Panc1 (cell line): Measurements from ENCODE around the gene WDR6. TPM values are rescaled to one million over a fixed set of nuclear protein-coding genes. Genes with fewer than 3 reads are reported as not detected.

ENCODE experiments used
- ATAC-seq: fragments of 200-7000 bp; cut with Tn5 transposase; 2 replicates; pipeline ENCODE4 v1.9.1; 2020; ENCODE audit warnings: mild to moderate bottlenecking, moderate library complexity
- BruUV-seq: library from RNA; stranded (reverse); fragments of 400-500 nt; replicated peaks from 2 replicates; lab custom pipeline; 2021; lab: Mats Ljungman, UMichigan
- CTCF ChIA-PET: fragments of 300-600 bp; sonication (Branson Sonifier 250); formaldehyde crosslinking; loops from one replicate; lab custom pipeline; 2022; ENCODE audit warnings: antibody characterized with exemption; lab: Charles Lee
- POLR2A ChIA-PET: fragments of 300-600 bp; sonication (Branson Sonifier 250); formaldehyde crosslinking; loops from one replicate; lab custom pipeline; 2022; ENCODE audit warnings: antibody characterized with exemption; lab: Charles Lee
- DNase-seq: peaks from one replicate; pipeline ENCODE4 v3.0.0-alpha.2; 2010; ENCODE audit warnings: low read depth, low spot score
- H3K27ac ChIP-seq: 2 replicates; pipeline ENCODE4 v1.5.1; 2011; ENCODE audit warnings: mild to moderate bottlenecking, low read length, inconsistent platforms
- H3K27me3 ChIP-seq: fragments of 200-500 bp; sonication (Bioruptor generic); 2 replicates; pipeline ENCODE4 v1.6.0; 2014; ENCODE audit warnings: low read length, inconsistent platforms; ENCODE audit not compliant: control insufficient read depth, insufficient read depth
- H3K36me3 ChIP-seq: fragments of 200-500 bp; sonication (Bioruptor generic); 2 replicates; pipeline ENCODE4 v1.5.1; 2014; ENCODE audit warnings: inconsistent platforms, mild to moderate bottlenecking, low read length, moderate library complexity; ENCODE audit not compliant: control insufficient read depth, insufficient read depth
- H3K4me1 ChIP-seq: 2 replicates; pipeline ENCODE4 v1.5.1; 2011; ENCODE audit warnings: inconsistent platforms, mild to moderate bottlenecking, low read length, moderate library complexity; ENCODE audit not compliant: control insufficient read depth, insufficient read depth
- H3K4me3 ChIP-seq, 2 experiments: 2 replicates each; pipeline ENCODE4 v1.5.1; 2011 to 2012; ENCODE audit warnings: low read depth in 2 of 2, low read length in 2 of 2, mild to moderate bottlenecking in 2 of 2, inconsistent platforms in 1 of 2, moderate library complexity in 1 of 2
- H3K9me3 ChIP-seq: fragments of 200-500 bp; sonication (Bioruptor generic); 2 replicates; pipeline ENCODE4 v1.5.1; 2014; ENCODE audit warnings: low read depth, mild to moderate bottlenecking, inconsistent platforms, low read length, moderate library complexity; ENCODE audit not compliant: control insufficient read depth, insufficient read depth
- CTCF ChIP-seq: fragments of 450-650 bp; IDR thresholded peaks from 2 replicates; pipeline ENCODE4 v1.5.1; 2017; ENCODE audit warnings: mild to moderate bottlenecking
- POLR2AphosphoS5 ChIP-seq: IDR thresholded peaks from 2 replicates; pipeline ENCODE4 v1.6.1; 2012; ENCODE audit warnings: mild to moderate bottlenecking, low read depth, low read length, moderate library complexity
- SIN3A ChIP-seq: IDR thresholded peaks from 2 replicates; pipeline ENCODE4 v1.6.1; 2012; ENCODE audit warnings: low read depth, mild to moderate bottlenecking, low read length, moderate library complexity, borderline replicate concordance; ENCODE audit not compliant: insufficient read depth
- TCF7L2 ChIP-seq: IDR thresholded peaks from 2 replicates; pipeline ENCODE4 v1.6.1; 2011; ENCODE audit warnings: mild to moderate bottlenecking, low read depth, low read length, inconsistent platforms
- in situ Hi-C: cut with HindIII; loops from 2 replicates; pipeline ENCODE4 v1.10.0; 2016; ENCODE audit warnings: low sequenced_read_pairs, low pct_unique_long_range_greater_than_20kb
- intact Hi-C: fragments of 100-400 bp; cut with micrococcal nuclease; formaldehyde crosslinking; loops from one replicate; pipeline ENCODE4 v1.10.0; 2022; ENCODE audit not compliant: unreplicated experiment
- total RNA-seq: library from RNA; stranded (reverse); gene quantifications from one replicate; pipeline ENCODE4 v1.2.1, GENCODE V29; 2021; ENCODE audit not compliant: unreplicated experiment
- TF ChIP-seq, protein P1 (sequence below), 2 experiments: IDR thresholded peaks; 2 replicates each; pipeline ENCODE4 v1.6.1; 2011 to 2012; ENCODE audit warnings: low read depth in 2 of 2, control low read depth in 1 of 2, low read length in 1 of 2, mild to moderate bottlenecking in 1 of 2, moderate library complexity in 1 of 2; ENCODE audit not compliant: insufficient read depth in 1 of 2

Gene WDR6
- total RNA-seq, 1 experiment from 2014 or later: 142 TPM

GRCh38 chr3:49013738-49014660 lies 6.8 kb downstream of the WDR6 start:
- Histone ChIP-seq H3K4me3 (no peak overlapping the region), H3K27ac (no peak overlapping the region), H3K9me3 (no peaks in the 10 kb centered on the region), H3K36me3 (no peaks in the 10 kb centered on the region; the same call in 1 of the 2 replicates), H3K27me3 (no peaks in the 10 kb centered on the region), H3K4me1 (peaks cover 8% of the 10 kb centered on the region)
- no TSS peak for BruUV-seq
- in situ Hi-C loops: no loop called here
- TF ChIP-seq CTCF: peak; percentile 77
- TF ChIP-seq, protein P1, sequence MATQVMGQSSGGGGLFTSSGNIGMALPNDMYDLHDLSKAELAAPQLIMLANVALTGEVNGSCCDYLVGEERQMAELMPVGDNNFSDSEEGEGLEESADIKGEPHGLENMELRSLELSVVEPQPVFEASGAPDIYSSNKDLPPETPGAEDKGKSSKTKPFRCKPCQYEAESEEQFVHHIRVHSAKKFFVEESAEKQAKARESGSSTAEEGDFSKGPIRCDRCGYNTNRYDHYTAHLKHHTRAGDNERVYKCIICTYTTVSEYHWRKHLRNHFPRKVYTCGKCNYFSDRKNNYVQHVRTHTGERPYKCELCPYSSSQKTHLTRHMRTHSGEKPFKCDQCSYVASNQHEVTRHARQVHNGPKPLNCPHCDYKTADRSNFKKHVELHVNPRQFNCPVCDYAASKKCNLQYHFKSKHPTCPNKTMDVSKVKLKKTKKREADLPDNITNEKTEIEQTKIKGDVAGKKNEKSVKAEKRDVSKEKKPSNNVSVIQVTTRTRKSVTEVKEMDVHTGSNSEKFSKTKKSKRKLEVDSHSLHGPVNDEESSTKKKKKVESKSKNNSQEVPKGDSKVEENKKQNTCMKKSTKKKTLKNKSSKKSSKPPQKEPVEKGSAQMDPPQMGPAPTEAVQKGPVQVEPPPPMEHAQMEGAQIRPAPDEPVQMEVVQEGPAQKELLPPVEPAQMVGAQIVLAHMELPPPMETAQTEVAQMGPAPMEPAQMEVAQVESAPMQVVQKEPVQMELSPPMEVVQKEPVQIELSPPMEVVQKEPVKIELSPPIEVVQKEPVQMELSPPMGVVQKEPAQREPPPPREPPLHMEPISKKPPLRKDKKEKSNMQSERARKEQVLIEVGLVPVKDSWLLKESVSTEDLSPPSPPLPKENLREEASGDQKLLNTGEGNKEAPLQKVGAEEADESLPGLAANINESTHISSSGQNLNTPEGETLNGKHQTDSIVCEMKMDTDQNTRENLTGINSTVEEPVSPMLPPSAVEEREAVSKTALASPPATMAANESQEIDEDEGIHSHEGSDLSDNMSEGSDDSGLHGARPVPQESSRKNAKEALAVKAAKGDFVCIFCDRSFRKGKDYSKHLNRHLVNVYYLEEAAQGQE (IDR thresholded peaks at IDR 0.05; ENCODE audit: insufficient read depth in 1 of 2, low read depth in 2 of 2, low read length in 1 of 2): no peak
- ATAC-seq (no peak), DNase-seq (no peak)
- intact Hi-C loops: no loop called here
- ChIA-PET POLR2A (interaction anchor here (0.6 to 0.7 kb wide), 2 partner anchors 11 to 26 kb away, joined by 7 read pairs; no protein-coding TSS in a partner anchor), CTCF (interaction anchor here (0.9 kb wide), 1 partner anchor 26 kb away, joined by 3 read pairs; no protein-coding TSS in a partner anchor)

GRCh38 chr3:49015072-49015471 lies 7.9 kb downstream of the WDR6 start:
- Histone ChIP-seq H3K36me3 (no peaks in the 10 kb centered on the region; the same call in 1 of the 2 replicates), H3K27ac (no peak overlapping the region), H3K4me3 (no peak overlapping the region), H3K9me3 (no peaks in the 10 kb centered on the region), H3K27me3 (no peaks in the 10 kb centered on the region), H3K4me1 (peaks cover 8% of the 10 kb centered on the region)
- in situ Hi-C loops: no loop called here
- intact Hi-C loops: no loop called here
- no peak for DNase-seq
- no peak for ATAC-seq
- ChIA-PET CTCF (no interaction called here), POLR2A (no interaction called here)
- TF ChIP-seq SIN3A: no peak
- no peak for TF ChIP-seq TCF7L2
- TF ChIP-seq CTCF: no peak
- TF ChIP-seq, protein P1 (IDR thresholded peaks at IDR 0.05; ENCODE audit: insufficient read depth in 1 of 2, low read depth in 2 of 2, low read length in 1 of 2): no peak
- peak; percentile 55; the same call in 1 of the 2 replicates for TF ChIP-seq POLR2AphosphoS5
- BruUV-seq: no TSS peak
